Left kidney (tissue), 1 donor: ENCODE measurements around the gene MUC5B. TPM values are rescaled to one million over a fixed set of nuclear protein-coding genes. Genes with fewer than 3 reads are reported as not detected.

Experiments
- polyA plus RNA-seq: library from polyadenylated mRNA; unstranded; fragments of 120-200 nt; gene quantifications from one replicate; pipeline ENCODE4 v1.2.1, GENCODE V29; 2013; ENCODE audit not compliant: insufficient read length

Gene MUC5B
- polyA plus RNA-seq, 1 donor = 0.12 TPM

Other genes starting within 250 kb of the MUC5B start
- 26.8 TPM for gene MUC6, start 186.3 kb upstream of the MUC5B start, polyA plus RNA-seq
- gene MUC2, start 148.2 kb upstream of the MUC5B start, polyA plus RNA-seq = 0.03 TPM
- 0.03 TPM for gene MUC5AC, start 65.1 kb upstream of the MUC5B start, polyA plus RNA-seq
- gene TOLLIP, start 86.6 kb downstream of the MUC5B start, polyA plus RNA-seq = 28.7 TPM
- gene BRSK2, start 166.9 kb downstream of the MUC5B start, polyA plus RNA-seq = 0.90 TPM